Thyroid gland (tissue), 4 donors: ENCODE results near the gene SLC31A2. TPM values are rescaled to one million over a fixed set of nuclear protein-coding genes. Genes with fewer than 3 reads are reported as not detected.
A peak's percentile ranks its signal among the peaks of the same experiment; 100 is the strongest.
"Not testable (repeated sequence)": the region's sequence is repeated elsewhere in the genome, so short reads cannot be mapped to it uniquely, and the experiment has no call there.

ENCODE experiments used
- DNase-seq, 2 donors: peaks; one replicate each; pipeline ENCODE4 v3.0.0-alpha.2; 2019
- H3K27ac ChIP-seq, 3 donors: fragments of 200-600 bp; sonication (generic); 1 replicate in 2 of 3; 2 replicates in 1 of 3; pipeline ENCODE4 v1.5.1; 2016 to 2019; ENCODE audit warnings: mild to moderate bottlenecking in 1 of 3, moderate library complexity in 1 of 3
- H3K27me3 ChIP-seq: fragments of 200-600 bp; sonication (generic); one replicate; pipeline ENCODE4 v1.5.1; 2019
- H3K36me3 ChIP-seq, 2 donors: fragments of 200-600 bp; sonication (generic); one replicate each; pipeline ENCODE4 v1.5.1; 2016 to 2019
- H3K4me1 ChIP-seq, 2 donors: fragments of 200-600 bp; sonication (generic); one replicate each; pipeline ENCODE4 v1.5.1; 2017 to 2019
- H3K4me3 ChIP-seq, 3 donors: fragments of 200-600 bp; sonication (generic); replicated peaks in 1 of 3; 1 replicate in 2 of 3; 2 replicates in 1 of 3; pipeline ENCODE4 v1.5.1; 2016; ENCODE audit warnings: mild to moderate bottlenecking in 1 of 3
- H3K9me3 ChIP-seq: fragments of 200-600 bp; sonication (generic); one replicate; pipeline ENCODE4 v1.5.1; 2017
- CTCF ChIP-seq, 6 experiments: fragments of 200-600 bp in 3 of 6; fragments of 450-650 bp in 3 of 6; sonication (generic) in 3 of 6; IDR thresholded peaks; one replicate each; pipeline ENCODE4 v1.5.1; 2016 to 2019; ENCODE audit warnings: antibody characterized with exemption in 6 of 6, mild to moderate bottlenecking in 2 of 6, inconsistent platforms in 1 of 6, moderate library complexity in 1 of 6
- POLR2A ChIP-seq, 2 donors: fragments of 450-650 bp; IDR thresholded peaks; one replicate each; pipeline ENCODE4 v1.6.1; 2017; ENCODE audit warnings: antibody characterized with exemption in 2 of 2, mild to moderate bottlenecking in 2 of 2, moderate library complexity in 1 of 2
- WGBS, 2 donors: methylation state at CpG; one replicate each; pipeline ENCODE4 v1.1.5; 2017; 5-methylcytosine and 5-hydroxymethylcytosine counted together
- intact Hi-C: fragments of 100-400 bp; cut with DNase I; formaldehyde crosslinking; loops from one replicate; pipeline ENCODE4 v1.15.1; 2023
- total RNA-seq, 4 donors: library from RNA; depleted of rRNA; stranded (reverse); fragments of >200 nt; gene quantifications; one replicate each; pipeline ENCODE4 v1.2.3, GENCODE V29; 2016

Gene SLC31A2
- total RNA-seq, 4 donors from 2014 or later = 12.4 to 27.5 (median 18.3) TPM

GRCh38 chr9:113148372-113148705 is 2.5 kb upstream of the SLC31A2 start:
- WGBS, 2 donors = 85 to 91% methylated on average over 6 of the region's 6 CpGs
- intact Hi-C loops = no loop called here
- Histone ChIP-seq H3K4me1 (peaks cover 11 to 16% of the 10 kb centered on the region in 2 donors), H3K27ac (no peak overlapping the region), H3K27me3 (no peaks in the 10 kb centered on the region), H3K9me3 (no peaks in the 10 kb centered on the region), H3K4me3 (no peak overlapping the region), H3K36me3 (no peaks in the 10 kb centered on the region)
- no peak for TF ChIP-seq CTCF (IDR thresholded peaks at IDR 0.05)
- TF ChIP-seq POLR2A (IDR thresholded peaks at IDR 0.05) = no peak
- no peak for DNase-seq

GRCh38 chr9:113148781-113149510 is 1.9 kb upstream of the SLC31A2 start:
- no peak for DNase-seq
- no peaks in the 10 kb centered on the region for H3K27me3 ChIP-seq
- no peaks in the 10 kb centered on the region for H3K9me3 ChIP-seq
- TF ChIP-seq CTCF (IDR thresholded peaks at IDR 0.05) (no peak), POLR2A (IDR thresholded peaks at IDR 0.05) (no peak)
- no peak overlapping the region for H3K4me3 ChIP-seq
- intact Hi-C loops = no loop called here
- no peak overlapping the region for H3K27ac ChIP-seq
- WGBS, 2 donors = 88 to 90% methylated on average over 8 of the region's 8 CpGs
- peaks cover 11 to 20% of the 10 kb centered on the region in 2 donors for H3K4me1 ChIP-seq
- H3K36me3 ChIP-seq = no peaks in the 10 kb centered on the region

GRCh38 chr9:113149561-113149960 is 1.2 kb upstream of the SLC31A2 start:
- H3K36me3 ChIP-seq, H3K27me3 ChIP-seq, H3K4me3 ChIP-seq, H3K9me3 ChIP-seq, H3K27ac ChIP-seq, DNase-seq, intact Hi-C loops: not testable (repeated sequence)
- 92 to 97% methylated on average over 10 of the region's 10 CpGs for WGBS, 2 donors
- peaks cover 11 to 22% of the 10 kb centered on the region in 2 donors for H3K4me1 ChIP-seq

- H3K27ac ChIP-seq = peak overlapping the region; percentile 39 to 87 (median 75)
These were observed 1.2 kb downstream of the SLC31A2 start for GRCh38 chr9:113151696-113152630.

GRCh38 chr9:113152699-113153098 is 1.9 kb downstream of the SLC31A2 start:
- peak in 1 of 2 donors; percentile 36 for DNase-seq
- intact Hi-C loops = no loop called here
- WGBS, 2 donors = 93 to 94% methylated on average over 3 of the region's 3 CpGs
- TF ChIP-seq CTCF (IDR thresholded peaks at IDR 0.05) = no peak
- no peaks in the 10 kb centered on the region for H3K27me3 ChIP-seq
- no peak overlapping the region for H3K4me3 ChIP-seq
- H3K9me3 ChIP-seq = no peaks in the 10 kb centered on the region
- no peak overlapping the region for H3K27ac ChIP-seq
- peaks cover 11 to 22% of the 10 kb centered on the region in 2 donors for H3K4me1 ChIP-seq
- no peaks in the 10 kb centered on the region for H3K36me3 ChIP-seq

More at GRCh38 chr9:113151696-113152630, 1.2 kb downstream of the SLC31A2 start:
- no peaks in the 10 kb centered on the region for H3K27me3 ChIP-seq
- no peak for TF ChIP-seq CTCF (IDR thresholded peaks at IDR 0.05)
- TF ChIP-seq POLR2A (IDR thresholded peaks at IDR 0.05) = no peak
- peak overlapping the region; percentile 70 to 78 (median 73) for H3K4me3 ChIP-seq
- WGBS, 2 donors = 53 to 54% methylated on average over 11 of the region's 11 CpGs
- peak; percentile 71 to 72 for DNase-seq
- H3K36me3 ChIP-seq = no peaks in the 10 kb centered on the region
- no peaks in the 10 kb centered on the region for H3K9me3 ChIP-seq
- H3K4me1 ChIP-seq = peaks cover 11 to 22% of the 10 kb centered on the region in 2 donors
- intact Hi-C loops = no loop called here
